ENCODE data around the gene KRTAP5-5. TPM values are rescaled to one million over a fixed set of nuclear protein-coding genes. Genes with fewer than 3 reads are reported as not detected.
A peak's percentile ranks its signal among the peaks of the same experiment; 100 is the strongest.
"Not testable (repeated sequence)": the region's sequence is repeated elsewhere in the genome, so short reads cannot be mapped to it uniquely, and the experiment has no call there.

Gene KRTAP5-5
- not detected in 2 replicates for total RNA-seq

- Histone ChIP-seq H3K36me3 (ENCODE audit: control insufficient read depth, insufficient read depth, low read length) (no peaks in the 10 kb centered on the region), H3K27me3 (ENCODE audit: control insufficient read depth, insufficient read depth, low read length) (peaks cover 14% of the 10 kb centered on the region)
- FAIRE-seq: no peak
Observed at GRCh38 chr11:1629326-1630185, at the start of gene KRTAP5-5. KRTAP5-5 (plus strand) TSS chr11:1629775; CDS start chr11:1629841, 66 bp downstream.

GRCh38 chr11:1581976-1582375 is 47.6 kb upstream of the KRTAP5-5 start:
- H3K36me3 ChIP-seq (ENCODE audit: control insufficient read depth, insufficient read depth, low read length): no peaks in the 10 kb centered on the region
- TF ChIP-seq CTCF (IDR thresholded peaks at IDR 0.05; ENCODE audit: insufficient read depth, low read length, severe bottlenecking): no peak
- no peak overlapping the region for H3K4me3 ChIP-seq (ENCODE audit: low read depth, low read length)
- DNase-seq (ENCODE audit: low read depth) (no peak), FAIRE-seq (no peak)
- peaks cover 2% of the 10 kb centered on the region for H3K27me3 ChIP-seq (ENCODE audit: control insufficient read depth, insufficient read depth, low read length)

More at GRCh38 chr11:1629326-1630185, at the start of gene KRTAP5-5:
- no peak for TF ChIP-seq CTCF (IDR thresholded peaks at IDR 0.05; ENCODE audit: insufficient read depth, low read length, severe bottlenecking)
- no peak for DNase-seq (ENCODE audit: low read depth)
- H3K4me3 ChIP-seq (ENCODE audit: low read depth, low read length): no peak within 1 kb of the TSS

GRCh38 chr11:1582909-1583308 is 46.7 kb upstream of the KRTAP5-5 start:
- FAIRE-seq; H3K27me3 ChIP-seq (ENCODE audit: control insufficient read depth, insufficient read depth, low read length); DNase-seq (ENCODE audit: low read depth); H3K4me3 ChIP-seq (ENCODE audit: low read depth, low read length); H3K36me3 ChIP-seq (ENCODE audit: control insufficient read depth, insufficient read depth, low read length): not testable (repeated sequence)

GRCh38 chr11:1584661-1585370 is 44.8 kb upstream of the KRTAP5-5 start, which contains the start of gene KRTAP5-1:
KRTAP5-1 (minus strand) TSS chr11:1585283; CDS start chr11:1585249, 34 bp downstream.
- not testable (repeated sequence) for H3K27me3 ChIP-seq (ENCODE audit: control insufficient read depth, insufficient read depth, low read length); DNase-seq (ENCODE audit: low read depth); H3K36me3 ChIP-seq (ENCODE audit: control insufficient read depth, insufficient read depth, low read length); FAIRE-seq; H3K4me3 ChIP-seq (ENCODE audit: low read depth, low read length)

- H3K36me3 ChIP-seq (ENCODE audit: control insufficient read depth, insufficient read depth, low read length): no peaks in the 10 kb centered on the region
- DNase-seq (ENCODE audit: low read depth): no peak
- TF ChIP-seq CTCF (IDR thresholded peaks at IDR 0.05; ENCODE audit: insufficient read depth, low read length, severe bottlenecking): no peak
- no peak overlapping the region for H3K4me3 ChIP-seq (ENCODE audit: low read depth, low read length)
- no peak for FAIRE-seq
- H3K27me3 ChIP-seq (ENCODE audit: control insufficient read depth, insufficient read depth, low read length): peaks cover 2% of the 10 kb centered on the region
Observed at GRCh38 chr11:1586699-1587098, 42.9 kb upstream of the KRTAP5-5 start.

GRCh38 chr11:1589191-1589963 is 40.2 kb upstream of the KRTAP5-5 start:
- FAIRE-seq (peak; percentile 68), DNase-seq (ENCODE audit: low read depth) (peak; percentile 86)
- not testable (repeated sequence) for H3K4me3 ChIP-seq (ENCODE audit: low read depth, low read length); H3K27me3 ChIP-seq (ENCODE audit: control insufficient read depth, insufficient read depth, low read length); H3K36me3 ChIP-seq (ENCODE audit: control insufficient read depth, insufficient read depth, low read length)

- TF ChIP-seq CTCF (IDR thresholded peaks at IDR 0.05; ENCODE audit: insufficient read depth, low read length, severe bottlenecking): no peak
- DNase-seq (ENCODE audit: low read depth) (no peak), FAIRE-seq (no peak)
- Histone ChIP-seq H3K4me3 (ENCODE audit: low read depth, low read length) (no peak overlapping the region), H3K27me3 (ENCODE audit: control insufficient read depth, insufficient read depth, low read length) (no peaks in the 10 kb centered on the region), H3K36me3 (ENCODE audit: control insufficient read depth, insufficient read depth, low read length) (no peaks in the 10 kb centered on the region)
Observed at GRCh38 chr11:1589996-1590395, 39.6 kb upstream of the KRTAP5-5 start.
